Activated naive CD8-positive, alpha-beta T cell (primary cell): ENCODE measurements around the gene OR52K2.

Experiments used
- H3K27ac Mint-ChIP-seq: one replicate; pipeline ENCODE4 v1.8.0; 2021; ENCODE audit warnings: mixed read lengths
- H3K27me3 Mint-ChIP-seq: one replicate; pipeline ENCODE4 v1.8.0; 2021; ENCODE audit warnings: mixed read lengths
- H3K36me3 Mint-ChIP-seq: one replicate; pipeline ENCODE4 v1.8.0; 2021; ENCODE audit warnings: mixed read lengths
- H3K4me1 Mint-ChIP-seq: one replicate; pipeline ENCODE4 v1.8.0; 2021; ENCODE audit warnings: low read depth, mixed read lengths
- H3K4me3 Mint-ChIP-seq: one replicate; pipeline ENCODE4 v1.8.0; 2021; ENCODE audit warnings: mild to moderate bottlenecking, mixed read lengths
- H3K9me3 Mint-ChIP-seq: one replicate; pipeline ENCODE4 v1.8.0; 2021; ENCODE audit warnings: low read depth, mixed read lengths

OR52K2 gene

DNA sequence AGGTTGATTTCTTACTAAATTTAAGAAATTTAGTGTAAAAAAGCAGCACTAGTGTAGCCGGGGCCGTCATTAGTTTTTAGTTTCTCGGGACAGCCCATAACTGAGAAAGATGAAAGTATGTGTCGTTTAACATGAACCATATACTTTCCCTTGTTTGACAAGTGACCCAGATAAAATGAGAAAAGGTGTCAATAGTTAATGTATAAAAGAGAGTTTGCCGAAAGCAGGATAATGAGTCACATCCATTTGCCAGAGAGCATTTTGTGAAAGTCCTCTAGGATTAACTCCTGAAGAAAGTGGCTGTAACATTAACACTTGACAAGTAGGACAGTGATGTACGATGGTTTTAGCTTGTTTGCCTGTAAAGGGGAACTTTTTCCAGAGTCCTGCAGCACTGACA, 46.9 kb downstream of the OR52K2 start:
- H3K27ac Mint-ChIP-seq, result no peak overlapping the region
- peaks cover 2% of the 10 kb centered on the region for H3K36me3 Mint-ChIP-seq
- no peak overlapping the region for H3K4me3 Mint-ChIP-seq
- H3K4me1 Mint-ChIP-seq, result no peaks in the 10 kb centered on the region
- H3K27me3 Mint-ChIP-seq, result peaks cover 2% of the 10 kb centered on the region
- H3K9me3 Mint-ChIP-seq, result peaks cover 5% of the 10 kb centered on the region

DNA sequence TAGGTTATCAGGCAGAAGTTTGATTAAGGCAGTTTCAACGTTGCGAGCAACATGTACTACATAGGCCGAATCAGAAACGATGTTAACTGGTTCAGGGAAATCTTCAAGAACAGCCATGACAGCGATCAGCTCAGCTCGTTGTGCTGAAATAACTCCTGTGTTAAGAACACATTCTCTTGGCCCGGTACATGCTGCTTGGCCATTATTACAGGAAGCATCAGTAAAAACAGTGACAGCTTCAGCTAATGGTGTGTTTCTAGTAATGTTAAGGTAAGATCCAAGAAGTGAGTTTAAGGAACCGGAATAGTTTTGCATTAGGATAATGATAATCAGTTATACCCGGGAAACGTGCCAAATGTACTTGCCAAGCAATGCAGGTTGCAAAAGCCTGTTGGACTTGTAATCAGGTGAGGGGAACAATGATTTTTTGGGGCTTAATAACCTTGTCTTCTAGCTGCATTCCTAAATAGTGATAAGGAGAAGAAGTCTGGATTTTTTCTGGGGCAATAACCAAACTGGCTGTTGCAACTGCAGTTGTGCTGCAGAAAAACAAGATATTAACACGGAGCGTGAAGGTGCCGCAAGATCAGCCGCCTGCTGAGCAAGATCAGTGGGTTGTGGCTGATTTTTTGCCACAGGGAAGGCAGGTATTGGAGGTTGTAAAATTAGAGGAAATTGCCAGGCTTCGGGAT, 47.6 kb downstream of the OR52K2 start:
- Mint-ChIP-seq H3K27ac (no peak overlapping the region), H3K36me3 (no peaks in the 10 kb centered on the region), H3K4me3 (no peak overlapping the region), H3K27me3 (peaks cover 2% of the 10 kb centered on the region), H3K4me1 (no peaks in the 10 kb centered on the region), H3K9me3 (peaks cover under 1% of the 10 kb centered on the region)
